Subcutaneous adipose tissue (tissue), 4 donors: ENCODE measurements around the gene MTCH1. TPM values are rescaled to one million over a fixed set of nuclear protein-coding genes. Genes with fewer than 3 reads are reported as not detected.

Source experiments
- total RNA-seq, 4 donors: library from RNA; depleted of rRNA; stranded (reverse); fragments of >200 nt; gene quantifications; one replicate each; pipeline ENCODE4 v1.1.0, GENCODE V29; 2016
- TF ChIP-seq, protein P1 (sequence below): fragments of 450-650 bp; IDR thresholded peaks from one replicate; pipeline ENCODE4 v1.5.1; 2016; ENCODE audit warnings: low read depth, mild to moderate bottlenecking, control low read depth, antibody characterized with exemption, moderate library complexity

The MTCH1 gene
- total RNA-seq, 4 donors from 2014 or later, result 153 to 224 (median 196) TPM

DNA sequence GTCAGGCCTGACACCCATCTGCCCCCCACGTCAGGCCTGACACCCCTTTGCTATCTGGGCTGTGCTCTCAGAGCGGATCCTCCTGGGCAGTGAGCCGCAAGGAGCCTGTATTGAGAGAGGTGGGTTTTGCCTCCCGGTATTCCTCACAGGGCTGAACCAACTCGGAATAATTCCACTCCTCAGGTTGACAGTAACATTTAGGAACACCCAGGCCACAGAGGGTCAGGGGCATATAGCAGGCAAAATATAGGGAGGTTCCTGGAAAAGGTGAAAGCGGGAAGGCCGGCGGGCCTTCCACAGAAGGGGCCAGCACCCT is 12.7 kb upstream of the MTCH1 start:
- TF ChIP-seq, protein P1, sequence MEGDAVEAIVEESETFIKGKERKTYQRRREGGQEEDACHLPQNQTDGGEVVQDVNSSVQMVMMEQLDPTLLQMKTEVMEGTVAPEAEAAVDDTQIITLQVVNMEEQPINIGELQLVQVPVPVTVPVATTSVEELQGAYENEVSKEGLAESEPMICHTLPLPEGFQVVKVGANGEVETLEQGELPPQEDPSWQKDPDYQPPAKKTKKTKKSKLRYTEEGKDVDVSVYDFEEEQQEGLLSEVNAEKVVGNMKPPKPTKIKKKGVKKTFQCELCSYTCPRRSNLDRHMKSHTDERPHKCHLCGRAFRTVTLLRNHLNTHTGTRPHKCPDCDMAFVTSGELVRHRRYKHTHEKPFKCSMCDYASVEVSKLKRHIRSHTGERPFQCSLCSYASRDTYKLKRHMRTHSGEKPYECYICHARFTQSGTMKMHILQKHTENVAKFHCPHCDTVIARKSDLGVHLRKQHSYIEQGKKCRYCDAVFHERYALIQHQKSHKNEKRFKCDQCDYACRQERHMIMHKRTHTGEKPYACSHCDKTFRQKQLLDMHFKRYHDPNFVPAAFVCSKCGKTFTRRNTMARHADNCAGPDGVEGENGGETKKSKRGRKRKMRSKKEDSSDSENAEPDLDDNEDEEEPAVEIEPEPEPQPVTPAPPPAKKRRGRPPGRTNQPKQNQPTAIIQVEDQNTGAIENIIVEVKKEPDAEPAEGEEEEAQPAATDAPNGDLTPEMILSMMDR, result no peak

DNA sequence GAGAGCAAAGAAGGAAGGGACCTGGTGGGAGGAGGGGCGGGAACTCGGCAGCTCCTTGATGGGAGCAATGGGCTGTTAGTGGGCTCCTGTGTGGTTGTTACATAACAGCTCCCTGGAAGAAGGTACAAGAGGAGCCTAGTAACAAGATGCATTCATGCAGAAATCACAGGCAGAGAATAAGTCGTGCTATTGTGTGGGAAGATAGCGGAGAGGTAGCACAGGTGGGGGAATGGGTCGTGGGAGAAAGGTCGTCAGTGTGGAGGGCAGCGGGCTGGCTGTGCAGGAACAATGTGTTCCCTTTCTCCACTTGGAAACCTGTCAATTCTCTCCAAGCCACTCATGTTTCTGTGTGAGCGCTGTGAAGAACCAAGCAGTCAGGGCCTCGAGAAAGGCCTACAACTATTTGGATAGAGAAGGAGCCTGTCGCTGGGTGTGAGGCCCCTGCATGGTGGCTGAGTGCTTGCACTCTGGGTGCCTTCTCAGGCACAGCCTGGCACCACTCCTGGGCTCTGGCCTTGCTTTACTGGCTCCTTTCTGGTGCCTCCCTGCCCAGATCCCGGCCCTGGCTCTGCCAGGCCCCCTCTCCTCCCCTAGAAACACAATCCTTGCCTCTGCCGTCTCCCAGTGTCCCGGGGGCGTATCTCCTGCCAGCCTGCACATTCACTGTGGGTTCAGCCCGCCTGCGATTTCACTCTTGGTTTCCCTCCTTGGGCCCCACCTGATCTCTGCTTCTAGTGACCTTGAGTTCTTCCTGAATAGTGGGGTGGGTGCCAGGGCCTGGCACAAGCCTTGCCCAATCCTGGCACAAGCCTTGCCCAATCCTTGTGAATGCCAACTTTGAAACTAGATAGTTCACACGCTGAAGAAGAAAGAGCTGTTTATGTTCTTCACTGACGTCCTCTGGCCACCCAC is 12.1 kb upstream of the MTCH1 start:
- TF ChIP-seq, protein P1, result no peak

DNA sequence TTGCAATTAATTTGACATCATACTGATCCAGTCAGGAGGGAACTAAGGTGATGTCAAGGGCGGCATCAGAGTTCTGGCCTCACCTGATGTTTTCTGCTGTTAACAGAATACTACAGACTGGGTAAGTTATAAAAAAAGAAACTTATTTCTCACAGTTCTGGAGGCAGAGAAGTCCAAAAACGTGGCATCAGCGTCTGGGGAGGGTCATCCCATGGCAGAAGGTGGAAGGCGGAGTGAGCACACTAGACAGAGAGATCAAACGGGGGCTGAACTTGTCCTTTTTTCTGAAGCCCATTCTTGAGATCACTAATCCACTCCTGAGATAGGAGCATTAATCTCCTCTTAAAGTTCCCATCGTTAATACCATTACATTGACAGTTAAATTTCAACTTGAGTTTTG is 3.3 kb upstream of the MTCH1 start:
- TF ChIP-seq, protein P1, result no peak

DNA sequence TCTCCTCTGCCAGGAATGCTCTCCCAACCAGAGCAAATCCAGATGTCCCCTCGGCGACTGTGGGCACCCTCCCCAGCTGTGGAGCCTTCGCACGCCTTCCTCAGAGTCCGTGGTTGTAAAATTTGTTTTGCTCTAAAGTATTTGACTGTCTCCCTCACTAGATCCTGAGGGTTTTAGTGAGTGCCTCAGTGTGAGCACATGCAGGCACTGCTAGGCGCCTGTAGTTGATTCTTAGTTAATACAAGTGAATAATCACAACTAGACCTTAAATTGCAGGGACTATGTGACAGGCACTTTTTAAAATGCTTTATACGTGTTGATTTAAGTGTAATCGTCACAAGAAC is 680 bp upstream of the MTCH1 start:
- TF ChIP-seq, protein P1, result no peak

DNA sequence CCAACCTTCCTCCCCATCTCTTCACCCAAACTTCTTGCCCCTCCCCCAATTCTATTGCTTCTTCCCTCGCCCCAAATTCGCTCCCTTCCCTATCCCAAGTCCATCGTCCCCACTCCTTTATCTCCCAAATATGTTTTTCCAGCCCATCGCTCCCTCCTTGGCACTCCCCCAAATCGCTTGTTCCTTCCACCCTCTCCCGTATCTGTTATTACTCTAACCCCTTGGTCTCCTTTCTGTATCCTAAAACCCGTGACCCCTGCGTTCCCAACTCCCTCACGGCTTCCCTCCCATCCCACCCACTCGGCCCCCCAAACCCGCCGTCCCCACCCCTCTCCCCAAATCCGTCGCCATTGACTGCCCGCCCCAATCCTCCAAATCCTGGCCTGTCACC is 584 bp downstream of the MTCH1 start:
- TF ChIP-seq, protein P1, result no peak

DNA sequence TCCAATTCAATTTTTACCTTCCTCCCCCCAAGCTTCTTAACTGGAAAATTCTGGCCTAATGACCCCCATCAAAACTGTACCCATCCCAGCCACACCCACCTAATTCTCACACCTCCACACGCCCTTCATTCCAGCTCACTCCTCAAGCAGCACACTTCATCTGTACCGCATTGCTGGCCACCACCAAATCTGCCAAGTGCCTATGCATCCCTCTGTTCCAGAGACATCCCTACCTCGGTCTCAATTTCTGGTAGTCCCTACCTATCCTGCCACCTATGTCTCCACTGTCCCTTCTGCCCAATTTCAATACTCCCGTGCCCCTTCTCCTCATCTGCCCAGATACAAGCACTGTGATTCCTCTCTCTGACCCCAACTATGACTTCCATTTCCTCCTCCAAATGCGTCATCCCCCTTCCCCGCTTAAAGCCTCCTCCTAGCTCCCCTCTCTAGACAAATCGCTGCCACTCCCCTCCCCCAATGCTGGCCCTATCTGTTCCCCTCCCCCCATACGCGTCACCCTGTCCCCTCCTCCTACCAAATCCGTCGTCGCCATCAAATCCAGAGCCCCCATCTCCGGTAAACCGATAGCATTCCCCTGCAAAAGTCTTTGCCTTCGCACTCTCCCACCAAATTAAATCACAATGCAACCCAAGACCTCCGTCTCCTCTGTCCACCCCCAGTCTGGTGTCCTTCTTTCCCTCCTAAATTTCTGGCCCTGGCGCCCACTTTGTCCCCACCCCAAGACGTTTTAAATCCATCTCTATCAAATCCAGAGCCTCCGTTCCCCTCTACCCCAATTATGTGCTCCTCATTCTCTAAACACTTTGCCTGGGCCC is 1.2 kb downstream of the MTCH1 start:
- TF ChIP-seq, protein P1, result no peak

DNA sequence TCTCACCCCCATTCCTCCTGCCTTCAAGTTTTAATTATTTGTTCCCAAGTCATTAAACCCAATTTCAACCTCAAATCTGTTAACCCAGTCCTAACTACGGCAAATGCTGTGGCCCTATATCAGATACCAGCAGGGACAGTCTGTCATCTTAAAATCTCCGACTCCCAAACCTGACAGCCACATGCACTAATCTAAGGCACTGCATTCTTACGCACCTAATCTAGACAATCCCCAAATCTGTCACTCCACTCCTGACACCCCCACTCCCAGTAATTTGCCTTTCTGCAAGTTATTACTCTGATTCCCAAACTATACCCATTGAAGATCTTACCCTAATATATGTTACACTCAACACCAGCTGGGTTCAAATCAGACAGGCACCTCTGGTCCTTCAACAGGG is 2.5 kb downstream of the MTCH1 start:
- TF ChIP-seq, protein P1, result no peak
